GM23338 (cell line): Measurements from ENCODE around the gene SMIM28. TPM values are rescaled to one million over a fixed set of nuclear protein-coding genes. Genes with fewer than 3 reads are reported as not detected.

Experiments used
- ATAC-seq: fragments of 200-7000 bp; cut with Tn5 transposase; 3 replicates; pipeline ENCODE4 v1.9.1; 2020
- DNase-seq: peaks from one replicate; pipeline ENCODE4 v3.0.0-alpha.2; 2015; ENCODE audit warnings: low spot score
- H2AFZ ChIP-seq: fragments of 200-600 bp; sonication (generic); 2 replicates; pipeline ENCODE4 v1.8.0; 2016; ENCODE audit warnings: antibody characterized with exemption, mild to moderate bottlenecking, moderate library complexity
- H3F3A ChIP-seq: fragments of 200-600 bp; sonication (generic); replicated peaks from 2 replicates; pipeline ENCODE4 v1.8.0; 2017; ENCODE audit warnings: antibody characterized with exemption, mixed run types, low read depth
- H3K27ac ChIP-seq: fragments of 200-600 bp; sonication (generic); 2 replicates; pipeline ENCODE4 v1.6.1; 2016; ENCODE audit warnings: low read depth
- H3K27me3 ChIP-seq: fragments of 200-600 bp; sonication (generic); 2 replicates; pipeline ENCODE4 v1.8.0; 2016; ENCODE audit warnings: mild to moderate bottlenecking, mixed run types, moderate library complexity; ENCODE audit not compliant: insufficient read depth
- H3K36me3 ChIP-seq: fragments of 200-600 bp; sonication (generic); 2 replicates; pipeline ENCODE4 v1.8.0; 2016; ENCODE audit warnings: mild to moderate bottlenecking; ENCODE audit not compliant: insufficient read depth
- H3K4me1 ChIP-seq: fragments of 200-600 bp; sonication (generic); 2 replicates; pipeline ENCODE4 v1.8.0; 2016; ENCODE audit warnings: mild to moderate bottlenecking, moderate library complexity; ENCODE audit not compliant: insufficient read depth
- H3K4me2 ChIP-seq: fragments of 200-600 bp; sonication (generic); 2 replicates; pipeline ENCODE4 v1.7.1; 2017; ENCODE audit warnings: mixed run types
- H3K4me3 ChIP-seq: fragments of 200-600 bp; sonication (generic); 2 replicates; pipeline ENCODE4 v1.6.1; 2016; ENCODE audit warnings: mixed run types
- H3K79me2 ChIP-seq: fragments of 200-600 bp; sonication (generic); replicated peaks from 2 replicates; pipeline ENCODE4 v1.8.0; 2017; ENCODE audit warnings: mild to moderate bottlenecking; ENCODE audit not compliant: insufficient read depth
- H3K9me2 ChIP-seq: fragments of 200-600 bp; sonication (generic); 2 replicates; pipeline ENCODE4 v1.8.0; 2017; ENCODE audit not compliant: insufficient read depth
- H4K20me1 ChIP-seq: fragments of 200-600 bp; sonication (generic); replicated peaks from 2 replicates; pipeline ENCODE4 v1.8.0; 2017; ENCODE audit warnings: mild to moderate bottlenecking; ENCODE audit not compliant: insufficient read depth
- H3K27ac Mint-ChIP-seq: 2 replicates; pipeline ENCODE4 v1.8.0; 2020; ENCODE audit warnings: inconsistent platforms, mild to moderate bottlenecking, moderate library complexity, mixed read lengths
- H3K27me3 Mint-ChIP-seq: 3 replicates; pipeline ENCODE4 v1.8.0; 2022; ENCODE audit warnings: low read depth, mild to moderate bottlenecking, moderate library complexity, mixed read lengths, inconsistent platforms; ENCODE audit not compliant: insufficient read depth, poor library complexity
- H3K36me3 Mint-ChIP-seq: 3 replicates; pipeline ENCODE4 v1.8.0; 2021; ENCODE audit warnings: low read depth, mild to moderate bottlenecking, inconsistent platforms, moderate library complexity, mixed read lengths
- H3K4me1 Mint-ChIP-seq: 3 replicates; pipeline ENCODE4 v1.8.0; 2020; ENCODE audit warnings: mild to moderate bottlenecking, inconsistent platforms, mixed read lengths
- H3K4me3 Mint-ChIP-seq: 3 replicates; pipeline ENCODE4 v1.8.0; 2021; ENCODE audit warnings: moderate library complexity, mild to moderate bottlenecking, inconsistent platforms, mixed read lengths
- H3K9me3 Mint-ChIP-seq: 3 replicates; pipeline ENCODE4 v1.8.0; 2020; ENCODE audit warnings: moderate library complexity, mild to moderate bottlenecking, inconsistent platforms, mixed read lengths
- CREB1 ChIP-seq: fragments of 250-450 bp; sonication (Bioruptor Pico); IDR thresholded peaks from 2 replicates; pipeline ENCODE4 v1.5.0; 2020; ENCODE audit warnings: low read depth, mild to moderate bottlenecking, moderate library complexity
- EZH2 ChIP-seq: fragments of 200-600 bp; sonication (generic); IDR thresholded peaks from one replicate; pipeline ENCODE4 v1.8.0; 2017; ENCODE audit warnings: antibody characterized with exemption, mild to moderate bottlenecking, low read depth; ENCODE audit not compliant: unreplicated experiment
- EZH2phosphoT487 ChIP-seq: fragments of 200-600 bp; sonication (generic); IDR thresholded peaks from one replicate; pipeline ENCODE4 v1.8.1; 2018; ENCODE audit warnings: antibody characterized with exemption; ENCODE audit not compliant: unreplicated experiment
- JUNB ChIP-seq: IDR thresholded peaks from one replicate; pipeline ENCODE4 v1.6.1; 2016; ENCODE audit warnings: antibody characterized with exemption; ENCODE audit not compliant: unreplicated experiment
- NANOG ChIP-seq: IDR thresholded peaks from 2 replicates; pipeline ENCODE4 v1.6.1; 2016; ENCODE audit warnings: antibody characterized with exemption, borderline replicate concordance
- POLR2AphosphoS5 ChIP-seq: IDR thresholded peaks from 2 replicates; pipeline ENCODE4 v1.6.1; 2016; ENCODE audit warnings: antibody characterized with exemption, low read depth
- STAT1 ChIP-seq: IDR thresholded peaks from one replicate; pipeline ENCODE4 v1.6.1; 2016; ENCODE audit warnings: antibody characterized with exemption; ENCODE audit not compliant: unreplicated experiment
- ZNF114 ChIP-seq: fragments of 250-450 bp; sonication (Bioruptor Pico); IDR thresholded peaks from 2 replicates; pipeline ENCODE4 v1.5.0; 2020; ENCODE audit warnings: mild to moderate bottlenecking, moderate library complexity
- ZNF331 ChIP-seq: fragments of 250-450 bp; sonication (Bioruptor Pico); IDR thresholded peaks from 2 replicates; pipeline ENCODE4 v1.5.0; 2020; ENCODE audit warnings: low read depth, mild to moderate bottlenecking, moderate library complexity
- polyA plus RNA-seq: library from polyadenylated mRNA; unstranded; fragments of >200 nt; fragmentation: Nextera tagmentation; extraction: Ambion mirVana; gene quantifications from 2 replicates; pipeline ENCODE4 v1.2.1, GENCODE V29; 2016
- total RNA-seq: library from RNA; depleted of rRNA; stranded (reverse); fragments of >200 nt; shearing (Covaris generic); gene quantifications from 2 replicates; pipeline ENCODE4 v1.2.3, GENCODE V29; 2014
- TF ChIP-seq, protein P1 (sequence below): IDR thresholded peaks from one replicate; pipeline ENCODE4 v1.6.1; 2018; ENCODE audit warnings: antibody characterized with exemption; ENCODE audit not compliant: unreplicated experiment
- TF ChIP-seq, protein P2 (sequence below): fragments of 250-450 bp; sonication (Bioruptor Pico); IDR thresholded peaks from 2 replicates; pipeline ENCODE4 v1.5.0; 2020; ENCODE audit warnings: mild to moderate bottlenecking, moderate library complexity
- TF ChIP-seq, protein P3 (sequence below), 2 experiments: fragments of 200-600 bp in 1 of 2; sonication (generic) in 1 of 2; conservative IDR thresholded peaks; 2 replicates each; pipeline versions ENCODE4 v1.5.1 to v1.6.1; 2016 to 2017; ENCODE audit warnings: antibody characterized with exemption in 2 of 2, low read depth in 2 of 2, mild to moderate bottlenecking in 2 of 2, moderate library complexity in 1 of 2
- TF ChIP-seq, protein P4 (sequence below): IDR thresholded peaks from 2 replicates; pipeline ENCODE4 v1.6.1; 2016; ENCODE audit warnings: antibody characterized with exemption

Gene SMIM28
- total and polyA plus RNA-seq, 2 experiments from 2014 or later: not detected

DNA sequence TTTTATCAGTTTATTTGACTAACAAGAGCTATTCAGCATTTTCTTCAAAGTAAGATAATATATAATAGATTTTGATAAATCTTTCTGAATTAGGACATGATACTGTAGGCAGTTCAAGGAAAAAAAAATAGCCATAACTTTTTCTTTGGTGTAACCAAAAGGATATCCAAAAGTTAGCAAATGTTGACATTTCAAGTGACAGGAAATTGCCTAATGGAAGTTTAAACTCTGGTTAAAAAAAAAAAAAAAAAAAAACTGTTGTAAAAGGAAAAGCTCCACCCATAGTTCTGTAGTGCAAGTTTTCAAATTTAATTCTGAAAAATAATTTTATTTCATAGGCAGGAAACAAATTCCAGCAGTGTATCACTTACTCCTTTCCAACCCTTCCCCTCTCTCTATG is 45.2 kb downstream of the SMIM28 start:
- Histone ChIP-seq H3K9me2 (no peaks in the 10 kb centered on the region), H3K4me1 (no peaks in the 10 kb centered on the region), H4K20me1 (no peaks in the 10 kb centered on the region; the same call in 1 of the 2 replicates), H3K27ac (no peak overlapping the region), H3F3A (no peaks in the 10 kb centered on the region), H3K79me2 (no peaks in the 10 kb centered on the region), H2AFZ (no peak overlapping the region), H3K27me3 (no peaks in the 10 kb centered on the region), H3K4me2 (no peak overlapping the region), H3K4me3 (no peak overlapping the region), H3K36me3 (no peaks in the 10 kb centered on the region; the same call in 1 of the 2 replicates)
- ATAC-seq (no peak), DNase-seq (no peak)
- TF ChIP-seq EZH2 (no peak), CREB1 (CRISPR knock-in tag) (no peak), ZNF114 (CRISPR knock-in tag) (no peak), POLR2AphosphoS5 (no peak), ZNF331 (CRISPR knock-in tag) (no peak), JUNB (no peak), NANOG (no peak), EZH2phosphoT487 (no peak), STAT1 (no peak)
- TF ChIP-seq, protein P1, sequence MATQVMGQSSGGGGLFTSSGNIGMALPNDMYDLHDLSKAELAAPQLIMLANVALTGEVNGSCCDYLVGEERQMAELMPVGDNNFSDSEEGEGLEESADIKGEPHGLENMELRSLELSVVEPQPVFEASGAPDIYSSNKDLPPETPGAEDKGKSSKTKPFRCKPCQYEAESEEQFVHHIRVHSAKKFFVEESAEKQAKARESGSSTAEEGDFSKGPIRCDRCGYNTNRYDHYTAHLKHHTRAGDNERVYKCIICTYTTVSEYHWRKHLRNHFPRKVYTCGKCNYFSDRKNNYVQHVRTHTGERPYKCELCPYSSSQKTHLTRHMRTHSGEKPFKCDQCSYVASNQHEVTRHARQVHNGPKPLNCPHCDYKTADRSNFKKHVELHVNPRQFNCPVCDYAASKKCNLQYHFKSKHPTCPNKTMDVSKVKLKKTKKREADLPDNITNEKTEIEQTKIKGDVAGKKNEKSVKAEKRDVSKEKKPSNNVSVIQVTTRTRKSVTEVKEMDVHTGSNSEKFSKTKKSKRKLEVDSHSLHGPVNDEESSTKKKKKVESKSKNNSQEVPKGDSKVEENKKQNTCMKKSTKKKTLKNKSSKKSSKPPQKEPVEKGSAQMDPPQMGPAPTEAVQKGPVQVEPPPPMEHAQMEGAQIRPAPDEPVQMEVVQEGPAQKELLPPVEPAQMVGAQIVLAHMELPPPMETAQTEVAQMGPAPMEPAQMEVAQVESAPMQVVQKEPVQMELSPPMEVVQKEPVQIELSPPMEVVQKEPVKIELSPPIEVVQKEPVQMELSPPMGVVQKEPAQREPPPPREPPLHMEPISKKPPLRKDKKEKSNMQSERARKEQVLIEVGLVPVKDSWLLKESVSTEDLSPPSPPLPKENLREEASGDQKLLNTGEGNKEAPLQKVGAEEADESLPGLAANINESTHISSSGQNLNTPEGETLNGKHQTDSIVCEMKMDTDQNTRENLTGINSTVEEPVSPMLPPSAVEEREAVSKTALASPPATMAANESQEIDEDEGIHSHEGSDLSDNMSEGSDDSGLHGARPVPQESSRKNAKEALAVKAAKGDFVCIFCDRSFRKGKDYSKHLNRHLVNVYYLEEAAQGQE: no peak
- TF ChIP-seq, protein P2, sequence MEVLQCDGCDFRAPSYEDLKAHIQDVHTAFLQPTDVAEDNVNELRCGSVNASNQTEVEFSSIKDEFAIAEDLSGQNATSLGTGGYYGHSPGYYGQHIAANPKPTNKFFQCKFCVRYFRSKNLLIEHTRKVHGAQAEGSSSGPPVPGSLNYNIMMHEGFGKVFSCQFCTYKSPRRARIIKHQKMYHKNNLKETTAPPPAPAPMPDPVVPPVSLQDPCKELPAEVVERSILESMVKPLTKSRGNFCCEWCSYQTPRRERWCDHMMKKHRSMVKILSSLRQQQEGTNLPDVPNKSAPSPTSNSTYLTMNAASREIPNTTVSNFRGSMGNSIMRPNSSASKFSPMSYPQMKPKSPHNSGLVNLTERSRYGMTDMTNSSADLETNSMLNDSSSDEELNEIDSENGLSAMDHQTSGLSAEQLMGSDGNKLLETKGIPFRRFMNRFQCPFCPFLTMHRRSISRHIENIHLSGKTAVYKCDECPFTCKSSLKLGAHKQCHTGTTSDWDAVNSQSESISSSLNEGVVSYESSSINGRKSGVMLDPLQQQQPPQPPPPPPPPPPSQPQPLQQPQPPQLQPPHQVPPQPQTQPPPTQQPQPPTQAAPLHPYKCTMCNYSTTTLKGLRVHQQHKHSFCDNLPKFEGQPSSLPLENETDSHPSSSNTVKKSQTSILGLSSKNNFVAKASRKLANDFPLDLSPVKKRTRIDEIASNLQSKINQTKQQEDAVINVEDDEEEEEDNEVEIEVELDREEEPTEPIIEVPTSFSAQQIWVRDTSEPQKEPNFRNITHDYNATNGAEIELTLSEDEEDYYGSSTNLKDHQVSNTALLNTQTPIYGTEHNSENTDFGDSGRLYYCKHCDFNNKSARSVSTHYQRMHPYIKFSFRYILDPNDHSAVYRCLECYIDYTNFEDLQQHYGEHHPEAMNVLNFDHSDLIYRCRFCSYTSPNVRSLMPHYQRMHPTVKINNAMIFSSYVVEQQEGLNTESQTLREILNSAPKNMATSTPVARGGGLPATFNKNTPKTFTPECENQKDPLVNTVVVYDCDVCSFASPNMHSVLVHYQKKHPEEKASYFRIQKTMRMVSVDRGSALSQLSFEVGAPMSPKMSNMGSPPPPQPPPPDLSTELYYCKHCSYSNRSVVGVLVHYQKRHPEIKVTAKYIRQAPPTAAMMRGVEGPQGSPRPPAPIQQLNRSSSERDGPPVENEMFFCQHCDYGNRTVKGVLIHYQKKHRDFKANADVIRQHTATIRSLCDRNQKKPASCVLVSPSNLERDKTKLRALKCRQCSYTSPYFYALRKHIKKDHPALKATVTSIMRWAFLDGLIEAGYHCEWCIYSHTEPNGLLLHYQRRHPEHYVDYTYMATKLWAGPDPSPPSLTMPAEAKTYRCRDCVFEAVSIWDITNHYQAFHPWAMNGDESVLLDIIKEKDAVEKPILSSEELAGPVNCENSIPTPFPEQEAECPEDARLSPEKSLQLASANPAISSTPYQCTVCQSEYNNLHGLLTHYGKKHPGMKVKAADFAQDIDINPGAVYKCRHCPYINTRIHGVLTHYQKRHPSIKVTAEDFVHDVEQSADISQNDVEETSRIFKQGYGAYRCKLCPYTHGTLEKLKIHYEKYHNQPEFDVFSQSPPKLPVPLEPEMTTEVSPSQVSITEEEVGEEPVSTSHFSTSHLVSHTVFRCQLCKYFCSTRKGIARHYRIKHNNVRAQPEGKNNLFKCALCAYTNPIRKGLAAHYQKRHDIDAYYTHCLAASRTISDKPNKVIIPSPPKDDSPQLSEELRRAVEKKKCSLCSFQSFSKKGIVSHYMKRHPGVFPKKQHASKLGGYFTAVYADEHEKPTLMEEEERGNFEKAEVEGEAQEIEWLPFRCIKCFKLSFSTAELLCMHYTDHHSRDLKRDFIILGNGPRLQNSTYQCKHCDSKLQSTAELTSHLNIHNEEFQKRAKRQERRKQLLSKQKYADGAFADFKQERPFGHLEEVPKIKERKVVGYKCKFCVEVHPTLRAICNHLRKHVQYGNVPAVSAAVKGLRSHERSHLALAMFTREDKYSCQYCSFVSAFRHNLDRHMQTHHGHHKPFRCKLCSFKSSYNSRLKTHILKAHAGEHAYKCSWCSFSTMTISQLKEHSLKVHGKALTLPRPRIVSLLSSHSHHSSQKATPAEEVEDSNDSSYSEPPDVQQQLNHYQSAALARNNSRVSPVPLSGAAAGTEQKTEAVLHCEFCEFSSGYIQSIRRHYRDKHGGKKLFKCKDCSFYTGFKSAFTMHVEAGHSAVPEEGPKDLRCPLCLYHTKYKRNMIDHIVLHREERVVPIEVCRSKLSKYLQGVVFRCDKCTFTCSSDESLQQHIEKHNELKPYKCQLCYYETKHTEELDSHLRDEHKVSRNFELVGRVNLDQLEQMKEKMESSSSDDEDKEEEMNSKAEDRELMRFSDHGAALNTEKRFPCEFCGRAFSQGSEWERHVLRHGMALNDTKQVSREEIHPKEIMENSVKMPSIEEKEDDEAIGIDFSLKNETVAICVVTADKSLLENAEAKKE (CRISPR knock-in tag): no peak
- TF ChIP-seq, protein P3, sequence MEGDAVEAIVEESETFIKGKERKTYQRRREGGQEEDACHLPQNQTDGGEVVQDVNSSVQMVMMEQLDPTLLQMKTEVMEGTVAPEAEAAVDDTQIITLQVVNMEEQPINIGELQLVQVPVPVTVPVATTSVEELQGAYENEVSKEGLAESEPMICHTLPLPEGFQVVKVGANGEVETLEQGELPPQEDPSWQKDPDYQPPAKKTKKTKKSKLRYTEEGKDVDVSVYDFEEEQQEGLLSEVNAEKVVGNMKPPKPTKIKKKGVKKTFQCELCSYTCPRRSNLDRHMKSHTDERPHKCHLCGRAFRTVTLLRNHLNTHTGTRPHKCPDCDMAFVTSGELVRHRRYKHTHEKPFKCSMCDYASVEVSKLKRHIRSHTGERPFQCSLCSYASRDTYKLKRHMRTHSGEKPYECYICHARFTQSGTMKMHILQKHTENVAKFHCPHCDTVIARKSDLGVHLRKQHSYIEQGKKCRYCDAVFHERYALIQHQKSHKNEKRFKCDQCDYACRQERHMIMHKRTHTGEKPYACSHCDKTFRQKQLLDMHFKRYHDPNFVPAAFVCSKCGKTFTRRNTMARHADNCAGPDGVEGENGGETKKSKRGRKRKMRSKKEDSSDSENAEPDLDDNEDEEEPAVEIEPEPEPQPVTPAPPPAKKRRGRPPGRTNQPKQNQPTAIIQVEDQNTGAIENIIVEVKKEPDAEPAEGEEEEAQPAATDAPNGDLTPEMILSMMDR (conservative IDR thresholded peaks at IDR 0.05; ENCODE audit: low read depth in 2 of 2): no peak
- TF ChIP-seq, protein P4, sequence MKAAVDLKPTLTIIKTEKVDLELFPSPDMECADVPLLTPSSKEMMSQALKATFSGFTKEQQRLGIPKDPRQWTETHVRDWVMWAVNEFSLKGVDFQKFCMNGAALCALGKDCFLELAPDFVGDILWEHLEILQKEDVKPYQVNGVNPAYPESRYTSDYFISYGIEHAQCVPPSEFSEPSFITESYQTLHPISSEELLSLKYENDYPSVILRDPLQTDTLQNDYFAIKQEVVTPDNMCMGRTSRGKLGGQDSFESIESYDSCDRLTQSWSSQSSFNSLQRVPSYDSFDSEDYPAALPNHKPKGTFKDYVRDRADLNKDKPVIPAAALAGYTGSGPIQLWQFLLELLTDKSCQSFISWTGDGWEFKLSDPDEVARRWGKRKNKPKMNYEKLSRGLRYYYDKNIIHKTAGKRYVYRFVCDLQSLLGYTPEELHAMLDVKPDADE: no peak
- no peaks in the 10 kb centered on the region for H3K4me1 Mint-ChIP-seq
- H3K36me3 Mint-ChIP-seq: peaks cover 40% of the 10 kb centered on the region
- H3K4me3 Mint-ChIP-seq: no peak overlapping the region
- H3K27me3 Mint-ChIP-seq: peaks cover 12% of the 10 kb centered on the region
- no peaks in the 10 kb centered on the region for H3K9me3 Mint-ChIP-seq
- no peak overlapping the region for H3K27ac Mint-ChIP-seq
